Coronary artery (tissue), 2 donors: Measurements from ENCODE around the gene SUPT5H.
A peak's percentile ranks its signal among the peaks of the same experiment; 100 is the strongest.

Experiments used
- DNase-seq: peaks from one replicate; pipeline ENCODE4 v3.0.0-alpha.2; 2017; ENCODE audit warnings: low spot score
- H3K27ac ChIP-seq, 2 donors: fragments of 200-600 bp; sonication (generic); one replicate each; pipeline ENCODE4 v1.5.1; 2016 to 2019
- H3K4me3 ChIP-seq: fragments of 200-600 bp; sonication (generic); 2 replicates; pipeline ENCODE4 v1.5.1; 2016; ENCODE audit warnings: mild to moderate bottlenecking, moderate library complexity
- TF ChIP-seq, protein P1 (sequence below): fragments of 200-600 bp; sonication (generic); IDR thresholded peaks from one replicate; pipeline ENCODE4 v1.5.1; 2019; ENCODE audit warnings: antibody characterized with exemption

Gene SUPT5H

DNA sequence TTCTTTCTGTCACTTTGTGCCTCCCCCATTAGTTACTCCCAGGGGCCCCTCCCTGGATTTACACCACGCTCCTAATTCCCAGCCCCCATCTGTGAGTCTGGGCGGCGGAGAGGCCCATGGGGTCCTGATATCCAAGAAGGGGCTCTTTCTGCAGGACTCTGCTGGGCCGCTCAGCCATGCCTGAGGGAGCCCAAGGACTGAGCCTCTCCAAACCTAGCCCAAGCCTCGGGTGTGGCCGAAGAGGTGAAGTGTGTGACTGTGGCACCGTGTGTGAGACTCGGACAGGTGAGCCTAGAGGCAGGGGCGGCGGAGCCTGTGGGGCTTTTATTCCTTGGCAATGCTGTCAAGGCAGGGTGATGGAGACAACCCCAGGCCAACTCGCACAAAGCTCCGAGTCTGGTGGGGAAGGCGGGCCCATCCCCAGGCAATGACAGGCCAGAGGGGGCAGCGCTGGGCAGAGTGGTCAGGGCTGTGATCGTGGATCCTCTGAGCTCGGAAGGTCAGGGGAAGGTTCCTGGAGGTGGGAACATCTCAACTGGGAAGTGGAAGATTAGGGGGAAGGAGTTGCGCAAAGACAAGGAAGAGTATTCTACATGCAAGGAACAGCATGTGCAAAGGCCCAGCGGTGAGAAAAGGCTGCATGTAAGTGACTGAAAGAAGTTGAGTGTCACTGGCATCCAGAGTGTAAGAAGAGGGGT is 31.3 kb upstream of the SUPT5H start:
- TF ChIP-seq, protein P1, sequence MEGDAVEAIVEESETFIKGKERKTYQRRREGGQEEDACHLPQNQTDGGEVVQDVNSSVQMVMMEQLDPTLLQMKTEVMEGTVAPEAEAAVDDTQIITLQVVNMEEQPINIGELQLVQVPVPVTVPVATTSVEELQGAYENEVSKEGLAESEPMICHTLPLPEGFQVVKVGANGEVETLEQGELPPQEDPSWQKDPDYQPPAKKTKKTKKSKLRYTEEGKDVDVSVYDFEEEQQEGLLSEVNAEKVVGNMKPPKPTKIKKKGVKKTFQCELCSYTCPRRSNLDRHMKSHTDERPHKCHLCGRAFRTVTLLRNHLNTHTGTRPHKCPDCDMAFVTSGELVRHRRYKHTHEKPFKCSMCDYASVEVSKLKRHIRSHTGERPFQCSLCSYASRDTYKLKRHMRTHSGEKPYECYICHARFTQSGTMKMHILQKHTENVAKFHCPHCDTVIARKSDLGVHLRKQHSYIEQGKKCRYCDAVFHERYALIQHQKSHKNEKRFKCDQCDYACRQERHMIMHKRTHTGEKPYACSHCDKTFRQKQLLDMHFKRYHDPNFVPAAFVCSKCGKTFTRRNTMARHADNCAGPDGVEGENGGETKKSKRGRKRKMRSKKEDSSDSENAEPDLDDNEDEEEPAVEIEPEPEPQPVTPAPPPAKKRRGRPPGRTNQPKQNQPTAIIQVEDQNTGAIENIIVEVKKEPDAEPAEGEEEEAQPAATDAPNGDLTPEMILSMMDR: no peak
- H3K4me3 ChIP-seq: peak overlapping the region; percentile 97
- no peak for DNase-seq
- H3K27ac ChIP-seq: peak overlapping the region; percentile 99 to 100

DNA sequence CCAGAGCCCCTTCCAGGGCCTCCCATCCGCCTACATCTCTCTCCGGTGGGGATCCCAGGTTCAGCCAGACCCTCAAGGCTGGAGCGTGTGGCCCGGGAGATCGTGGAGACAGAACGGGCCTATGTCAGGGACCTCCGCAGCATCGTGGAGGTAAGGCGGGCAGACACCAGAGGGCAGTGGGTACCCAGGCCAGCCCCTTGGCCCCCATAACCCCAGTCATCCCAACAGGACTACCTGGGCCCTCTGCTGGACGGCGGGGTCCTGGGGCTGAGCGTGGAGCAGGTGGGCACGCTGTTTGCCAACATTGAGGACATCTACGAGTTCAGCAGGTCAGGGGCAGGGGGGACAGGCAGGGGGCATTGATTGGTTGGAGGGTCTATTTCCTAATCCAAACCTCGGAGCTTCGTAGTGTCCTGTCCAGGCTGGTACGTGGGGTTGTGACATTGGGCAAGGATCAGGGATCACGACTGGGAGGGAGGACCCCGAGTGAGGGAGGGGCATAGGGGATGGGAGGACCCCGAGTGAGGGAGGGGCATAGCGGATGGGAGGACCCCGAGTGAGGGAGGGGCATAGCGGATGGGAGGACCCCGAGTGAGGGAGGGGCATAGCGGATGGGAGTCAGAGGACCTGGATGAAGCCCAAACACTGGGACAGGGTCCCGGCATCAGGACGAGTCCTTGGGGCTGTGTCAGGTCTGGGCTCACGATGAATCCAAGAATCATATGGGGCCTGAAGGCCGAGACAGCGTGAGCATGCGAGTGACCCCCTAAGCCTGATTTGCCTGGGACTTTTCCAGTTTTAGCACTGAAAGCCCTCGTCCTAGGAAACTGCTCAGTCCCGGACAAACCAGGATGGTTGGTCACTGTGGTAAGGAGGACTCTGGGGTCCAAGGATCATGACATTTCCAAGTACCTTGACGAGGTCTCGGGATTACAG is 30.0 kb upstream of the SUPT5H start:
- Histone ChIP-seq H3K4me3 (peak overlapping the region; percentile 97), H3K27ac (peak overlapping the region; percentile 99 to 100)
- no peak for DNase-seq
- TF ChIP-seq, protein P1: no peak

DNA sequence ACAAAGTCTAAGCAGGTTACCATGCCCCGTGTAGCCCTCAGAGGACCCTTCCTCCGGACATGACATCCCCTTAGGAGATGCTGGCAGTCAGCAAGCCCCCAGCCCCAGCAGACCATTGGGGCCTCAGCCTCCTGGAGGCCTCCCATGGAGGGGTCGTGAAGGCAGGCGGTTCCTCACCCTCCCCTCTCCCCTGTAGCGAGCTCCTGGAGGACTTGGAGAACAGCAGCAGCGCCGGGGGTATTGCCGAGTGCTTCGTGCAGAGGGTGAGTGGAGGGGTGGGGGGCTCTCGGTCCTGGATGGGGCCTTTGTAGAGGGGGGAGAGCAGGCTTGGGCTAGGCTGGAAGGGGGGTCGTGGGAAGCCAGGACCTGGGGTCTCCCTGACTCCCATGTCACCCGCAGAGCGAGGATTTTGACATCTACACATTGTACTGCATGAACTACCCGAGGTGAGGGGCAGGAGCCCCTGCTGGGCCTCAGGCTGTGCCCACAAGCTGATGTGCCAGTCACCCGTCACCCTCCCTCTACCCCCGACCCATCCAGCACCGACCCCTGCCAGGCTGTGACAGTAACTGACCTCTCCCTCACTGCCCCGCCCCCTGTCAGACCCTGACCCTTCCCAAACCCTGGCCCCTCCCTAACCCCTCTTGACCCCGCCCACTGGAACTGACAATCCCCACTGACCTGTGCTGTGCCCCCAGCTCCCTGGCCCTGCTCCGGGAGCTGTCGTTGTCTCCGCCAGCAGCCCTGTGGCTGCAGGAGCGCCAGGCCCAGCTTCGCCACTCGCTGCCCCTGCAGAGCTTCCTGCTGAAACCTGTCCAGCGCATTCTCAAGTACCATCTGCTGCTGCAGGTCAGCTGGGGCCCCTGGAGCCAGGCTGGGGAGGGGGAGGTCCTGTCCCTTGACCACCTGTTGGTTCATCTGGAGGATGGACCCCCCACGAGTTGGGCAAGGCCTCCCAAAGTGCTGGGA is 28.9 kb upstream of the SUPT5H start:
- Histone ChIP-seq H3K4me3 (peak overlapping the region; percentile 97), H3K27ac (peak overlapping the region in 1 of 2 donors; percentile 100)
- DNase-seq: no peak
- TF ChIP-seq, protein P1: no peak

DNA sequence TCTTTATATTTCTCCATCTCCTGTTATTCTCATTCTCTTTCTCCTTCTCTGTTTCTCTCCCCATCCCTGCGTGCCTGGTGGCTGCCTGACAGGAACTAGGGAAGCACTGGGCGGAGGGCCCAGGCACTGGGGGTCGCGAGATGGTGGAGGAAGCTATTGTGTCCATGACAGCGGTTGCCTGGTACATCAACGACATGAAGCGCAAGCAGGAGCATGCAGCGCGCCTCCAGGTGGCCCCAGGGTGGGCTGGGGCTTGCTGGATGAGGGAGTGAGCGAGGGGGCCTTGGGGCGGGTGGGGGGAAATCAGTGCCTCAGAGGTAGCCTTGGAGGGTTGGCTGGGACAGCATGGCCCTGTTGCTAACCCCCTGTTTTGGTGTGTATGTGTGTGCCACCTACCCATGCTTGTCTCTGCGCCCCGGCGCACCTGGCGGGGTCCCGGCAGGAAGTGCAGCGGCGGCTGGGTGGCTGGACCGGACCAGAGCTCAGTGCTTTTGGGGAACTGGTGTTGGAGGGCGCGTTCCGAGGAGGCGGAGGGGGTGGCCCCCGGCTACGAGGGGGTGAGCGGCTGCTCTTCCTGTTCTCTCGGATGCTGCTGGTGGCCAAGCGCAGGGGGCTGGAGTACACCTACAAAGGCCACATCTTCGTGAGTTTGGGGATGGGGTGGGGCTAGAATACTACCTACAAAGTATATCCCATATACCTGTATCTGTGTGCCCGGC is 27.8 kb upstream of the SUPT5H start:
- H3K4me3 ChIP-seq: no peak overlapping the region
- peak overlapping the region in 1 of 2 donors; percentile 38 for H3K27ac ChIP-seq
- TF ChIP-seq, protein P1: no peak
- no peak for DNase-seq

DNA sequence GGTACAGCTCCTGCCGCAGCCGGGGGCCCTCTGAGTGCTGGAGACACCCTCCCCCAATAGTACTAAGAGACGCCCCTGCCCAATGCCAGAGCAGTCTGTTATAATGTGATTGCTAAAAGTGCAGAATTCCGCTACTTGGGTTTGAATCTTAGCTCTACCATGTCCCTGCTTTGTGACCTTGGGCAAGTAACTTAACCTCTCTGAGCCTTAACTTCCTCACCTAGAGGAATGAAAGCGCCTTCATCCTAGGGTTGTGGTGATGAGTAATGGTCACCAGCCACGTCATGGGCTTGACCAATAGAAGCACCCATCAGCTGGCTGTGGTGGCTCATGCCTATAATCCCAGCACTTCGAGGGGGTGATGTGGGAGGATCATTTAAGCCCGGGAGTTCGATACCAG is 26.4 kb upstream of the SUPT5H start:
- TF ChIP-seq, protein P1: no peak
- Histone ChIP-seq H3K27ac (no peak overlapping the region), H3K4me3 (no peak overlapping the region)
- no peak for DNase-seq

DNA sequence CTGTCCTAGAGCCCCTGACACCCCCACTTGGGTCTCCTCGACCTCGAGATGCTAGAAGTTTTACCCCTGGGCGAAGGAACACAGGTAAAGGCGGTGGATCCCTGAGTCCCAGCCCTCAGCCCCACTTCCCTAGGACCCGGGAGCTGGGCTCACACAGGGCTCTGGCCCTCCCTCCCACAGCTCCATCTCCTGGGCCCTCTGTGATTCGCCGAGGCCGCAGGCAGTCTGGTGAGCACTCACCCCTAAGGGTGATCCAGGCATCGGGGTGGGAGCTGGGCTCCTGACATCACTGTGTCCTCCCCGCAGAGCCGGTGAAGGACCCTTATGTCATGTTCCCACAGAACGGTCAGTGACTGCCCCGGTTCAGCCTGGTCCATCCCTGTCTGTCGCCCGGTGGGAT is 24.6 kb upstream of the SUPT5H start:
- DNase-seq: peak; percentile 73
- TF ChIP-seq, protein P1: no peak

More for the DNA sequence above, 24.6 kb upstream of the SUPT5H start:
- no peak overlapping the region for H3K27ac ChIP-seq
- H3K4me3 ChIP-seq: no peak overlapping the region
